Measurements from ENCODE around the gene NRARP. TPM values are rescaled to one million over a fixed set of nuclear protein-coding genes. Genes with fewer than 3 reads are reported as not detected.

NRARP gene
- total and polyA plus RNA-seq, 2 experiments from 2014 or later: 4.0 to 55.1 TPM

- Histone ChIP-seq H4K20me1 (replicated peaks; ENCODE audit: insufficient read depth) (no peaks in the 10 kb centered on the region), H3K27me3 (ENCODE audit: insufficient read depth) (no peaks in the 10 kb centered on the region), H3K27ac (ENCODE audit: low read depth) (no peak overlapping the region), H3K9me2 (ENCODE audit: insufficient read depth) (no peaks in the 10 kb centered on the region), H3K4me1 (ENCODE audit: insufficient read depth) (peaks cover 21% of the 10 kb centered on the region; the same call in 1 of the 2 replicates), H3K4me3 (peak overlapping the region; percentile 52), H3K4me2 (peak overlapping the region; percentile 81), H2AFZ (peak overlapping the region; percentile 84), H3F3A (replicated peaks; ENCODE audit: low read depth) (no peaks in the 10 kb centered on the region), H3K36me3 (ENCODE audit: insufficient read depth) (no peaks in the 10 kb centered on the region), H3K79me2 (replicated peaks; ENCODE audit: insufficient read depth) (no peaks in the 10 kb centered on the region)
- Mint-ChIP-seq H3K4me3 (peak overlapping the region; percentile 45; the same call in 2 of the 3 replicates), H3K36me3 (ENCODE audit: low read depth) (no peaks in the 10 kb centered on the region), H3K27ac (no peak overlapping the region), H3K9me3 (no peaks in the 10 kb centered on the region), H3K4me1 (peaks cover 2% of the 10 kb centered on the region; the same call in 2 of the 3 replicates), H3K27me3 (ENCODE audit: insufficient read depth, low read depth, poor library complexity) (peaks cover 2% of the 10 kb centered on the region)
- DNase-seq (ENCODE audit: low spot score) (peak; percentile 74), ATAC-seq (peak; percentile 59)
- TF ChIP-seq ZNF331 (CRISPR knock-in tag; IDR thresholded peaks at IDR 0.05; ENCODE audit: low read depth): no peak
- TF ChIP-seq ZNF114 (CRISPR knock-in tag; IDR thresholded peaks at IDR 0.05): no peak
- no peak for TF ChIP-seq CTCF (conservative IDR thresholded peaks at IDR 0.05; ENCODE audit: low read depth in 2 of 2)
- no peak for TF ChIP-seq NANOG (IDR thresholded peaks at IDR 0.05; ENCODE audit: borderline replicate concordance)
- TF ChIP-seq JUNB (IDR thresholded peaks at IDR 0.05; ENCODE audit: unreplicated experiment): no peak
- TF ChIP-seq EZH2 (IDR thresholded peaks at IDR 0.05; ENCODE audit: low read depth, unreplicated experiment): no peak
- TF ChIP-seq POLR2AphosphoS5 (IDR thresholded peaks at IDR 0.05; ENCODE audit: low read depth): no peak; the same call in 1 of the 2 replicates
- TF ChIP-seq REST (IDR thresholded peaks at IDR 0.05; ENCODE audit: unreplicated experiment): no peak
Measured at GRCh38 chr9:137316012-137316981, 14.2 kb upstream of the NRARP start.
